G401 (cell line): ENCODE data around the gene MLEC. TPM values are rescaled to one million over a fixed set of nuclear protein-coding genes. Genes with fewer than 3 reads are reported as not detected.

ENCODE experiments used
- DNase-seq: peaks from one replicate; pipeline ENCODE4 v3.0.0-alpha.2; 2015; ENCODE audit warnings: low spot score
- in situ Hi-C: cut with HindIII; loops from 2 replicates; pipeline ENCODE4 v1.10.0; 2016; ENCODE audit warnings: low sequenced_read_pairs, mixed read lengths
- total RNA-seq: library from RNA; depleted of rRNA; stranded (reverse); fragments of >200 nt; shearing (Covaris generic); gene quantifications from 2 replicates; pipeline ENCODE4 v1.2.3, GENCODE V29; 2014; rRNA removed

MLEC gene
- total RNA-seq, 1 experiment from 2014 or later, result 106 TPM

GRCh38 chr12:120736404-120737331 lies 49.7 kb downstream of the MLEC start:
- in situ Hi-C loops, result no loop called here
- DNase-seq, result no peak

DNA sequence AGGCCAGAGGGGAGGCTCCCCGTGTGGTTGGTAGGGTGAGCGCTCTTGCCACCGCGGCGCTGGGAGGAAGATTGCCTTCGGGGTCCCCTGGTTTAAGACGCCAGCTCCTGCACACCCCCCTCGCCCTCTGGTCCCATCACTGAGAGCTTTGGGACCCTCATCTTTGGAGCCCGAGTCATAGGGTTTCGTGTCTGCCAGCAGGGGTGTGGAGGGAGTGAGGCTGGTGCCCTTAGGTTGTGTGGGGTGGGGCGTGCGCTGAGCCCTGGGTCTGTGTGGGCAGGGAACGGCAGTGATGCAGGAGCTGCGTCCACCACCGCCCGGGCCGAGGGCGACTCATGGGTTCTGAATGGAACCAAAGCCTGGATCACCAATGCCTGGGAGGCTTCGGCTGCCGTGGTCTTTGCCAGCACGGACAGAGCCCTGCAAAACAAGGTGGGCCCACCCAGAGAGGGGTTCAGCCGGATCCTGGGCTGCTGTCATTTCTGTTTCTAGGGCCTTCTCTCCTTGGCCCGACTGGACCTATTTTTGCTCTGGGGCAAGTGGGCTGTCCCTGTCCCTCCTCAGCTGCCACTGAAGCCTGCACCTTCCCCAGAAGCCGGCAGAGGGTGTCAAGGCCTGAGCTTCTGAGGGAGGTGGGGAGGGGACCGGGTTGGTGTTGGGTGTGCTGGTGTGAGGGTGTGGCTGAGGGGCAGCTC lies 50.8 kb downstream of the MLEC start:
- DNase-seq, result no peak
- in situ Hi-C loops, result no loop called here

- in situ Hi-C loops, result no loop called here
Observed at GRCh38 chr12:120738252-120739030, 51.5 kb downstream of the MLEC start.

DNA sequence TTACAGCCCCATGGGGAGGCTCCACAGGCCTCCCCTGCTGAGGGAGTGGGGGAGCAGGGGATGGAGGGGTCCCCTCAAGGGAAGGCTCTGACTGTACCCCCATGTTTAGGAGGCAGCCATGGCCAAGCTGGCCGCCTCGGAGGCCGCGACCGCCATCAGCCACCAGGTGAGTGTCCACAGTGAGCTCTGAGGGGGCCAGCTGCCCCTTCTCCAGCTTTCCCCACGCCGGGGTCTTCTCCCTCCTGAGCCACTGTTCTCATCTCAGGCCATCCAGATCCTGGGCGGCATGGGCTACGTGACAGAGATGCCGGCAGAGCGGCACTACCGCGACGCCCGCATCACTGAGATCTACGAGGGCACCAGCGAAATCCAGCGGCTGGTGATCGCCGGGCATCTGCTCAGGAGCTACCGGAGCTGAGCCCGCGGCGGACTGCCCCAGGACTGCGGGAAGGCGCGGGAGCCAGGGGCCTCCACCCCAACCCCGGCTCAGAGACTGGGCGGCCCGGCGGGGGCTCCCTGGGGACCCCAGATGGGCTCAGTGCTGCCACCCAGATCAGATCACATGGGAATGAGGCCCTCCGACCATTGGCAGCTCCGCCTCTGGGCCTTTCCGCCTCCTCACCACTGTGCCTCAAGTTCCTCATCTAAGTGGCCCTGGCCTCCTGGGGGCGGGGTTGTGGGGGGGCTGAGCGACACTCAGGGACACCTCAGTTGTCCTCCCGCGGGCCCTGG lies 52.2 kb downstream of the MLEC start:
- in situ Hi-C loops, result no loop called here
- DNase-seq, result no peak

More at GRCh38 chr12:120738252-120739030, 51.5 kb downstream of the MLEC start:
- no peak for DNase-seq

DNA sequence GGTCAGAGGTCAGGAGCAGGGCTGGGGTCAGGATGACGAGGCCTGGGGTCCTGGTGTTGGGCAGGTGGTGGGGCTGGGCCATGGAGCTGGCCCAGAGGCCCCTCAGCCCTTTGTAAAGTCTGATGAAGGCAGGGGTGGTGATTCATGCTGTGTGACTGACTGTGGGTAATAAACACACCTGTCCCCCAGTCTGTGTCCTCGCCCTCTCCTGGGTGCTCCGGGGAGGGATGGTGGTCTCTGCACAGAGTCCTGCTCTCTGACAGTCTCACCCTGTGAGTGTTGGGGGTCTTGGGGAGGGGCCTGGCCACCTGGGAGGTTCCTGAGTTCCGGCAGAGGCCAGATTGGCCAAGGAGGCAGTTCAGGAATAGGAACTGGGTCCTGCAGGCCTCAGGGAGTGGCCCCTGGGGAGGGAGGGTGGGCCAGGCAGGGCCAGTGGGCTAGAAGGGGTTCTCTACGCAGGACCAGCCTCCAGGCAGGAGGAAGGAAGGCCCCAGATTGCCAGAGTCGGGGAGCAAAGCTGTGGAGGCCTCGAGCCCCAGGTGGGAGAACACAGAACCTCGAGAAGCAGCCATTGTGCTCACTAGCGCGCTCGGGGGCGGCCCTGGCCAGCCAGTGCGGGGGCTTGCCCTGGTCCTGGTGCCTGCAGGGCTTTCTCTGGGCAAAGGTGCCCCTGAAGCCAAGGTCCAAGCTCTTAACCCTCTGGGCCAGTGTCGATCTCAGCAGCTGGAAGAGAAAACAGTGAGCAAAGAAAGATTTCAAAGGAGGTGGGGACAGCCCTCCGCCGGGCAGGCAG lies 53.1 kb downstream of the MLEC start:
- DNase-seq, result no peak
- in situ Hi-C loops, result no loop called here

- no peak for DNase-seq
- in situ Hi-C loops, result no loop called here
Observed at GRCh38 chr12:120740871-120741270, 53.9 kb downstream of the MLEC start.

- DNase-seq, result no peak
- in situ Hi-C loops, result no loop called here
Observed at GRCh38 chr12:120741476-120742421, 54.8 kb downstream of the MLEC start.

- DNase-seq, result no peak
- in situ Hi-C loops, result no loop called here
Observed at GRCh38 chr12:120744922-120745493, 58.1 kb downstream of the MLEC start.

GRCh38 chr12:120748242-120748641 lies 61.3 kb downstream of the MLEC start:
- DNase-seq, result no peak
- in situ Hi-C loops, result no loop called here

- DNase-seq, result no peak
- in situ Hi-C loops, result no loop called here
Observed at GRCh38 chr12:120749256-120749655, 62.3 kb downstream of the MLEC start.

- in situ Hi-C loops, result no loop called here
- DNase-seq, result no peak
Observed at GRCh38 chr12:120750806-120751205, 63.9 kb downstream of the MLEC start.

- in situ Hi-C loops, result no loop called here
- DNase-seq, result no peak
Observed at GRCh38 chr12:120751389-120751788, 64.4 kb downstream of the MLEC start.

Other genes starting within 250 kb of the MLEC start
- gene COX6A1, start 249.0 kb upstream of the MLEC start, total RNA-seq, result 487 and 568 TPM in 2 replicates
- 90.3 and 118 TPM in 2 replicates for gene TRIAP1, start 240.8 kb upstream of the MLEC start, total RNA-seq
- gene GATC, start 240.7 kb upstream of the MLEC start, total RNA-seq, result 34.3 and 42.3 TPM in 2 replicates
- gene SRSF9, start 217.4 kb upstream of the MLEC start, total RNA-seq, result 338 and 491 TPM in 2 replicates
- gene DYNLL1, start 191.0 kb upstream of the MLEC start, total RNA-seq, result 541 and 568 TPM in 2 replicates
- gene COQ5, start 158.0 kb upstream of the MLEC start, total RNA-seq, result 34.3 and 45.5 TPM in 2 replicates
- 83.7 and 115 TPM in 2 replicates for gene RNF10, start 152.8 kb upstream of the MLEC start, total RNA-seq
- 43.9 and 45.9 TPM in 2 replicates for gene POP5, start 105.7 kb upstream of the MLEC start, total RNA-seq
- 0.86 TPM in 1 of 2 replicates, not detected in the other for gene CABP1, start 46.5 kb upstream of the MLEC start, total RNA-seq
- gene UNC119B, start 23.3 kb downstream of the MLEC start, total RNA-seq, result 47.0 and 53.8 TPM in 2 replicates
- gene ACADS, start 38.7 kb downstream of the MLEC start, total RNA-seq, result 9.3 and 11.4 TPM in 2 replicates
- 12.0 and 12.2 TPM in 2 replicates for gene SPPL3, start 217.2 kb downstream of the MLEC start, total RNA-seq